DOHH2 (cell line): ENCODE results near the gene PTGR3.

Experiments
- EZH2phosphoT487 ChIP-seq: fragments of 200-600 bp; sonication (generic); IDR thresholded peaks from 2 replicates; pipeline ENCODE4 v1.6.1; 2017; ENCODE audit warnings: borderline replicate concordance, mild to moderate bottlenecking, antibody characterized with exemption, low read length, moderate library complexity, mixed read lengths
- TF ChIP-seq, protein P1 (sequence below): fragments of 200-600 bp; sonication (generic); IDR thresholded peaks from one replicate; pipeline ENCODE4 v1.5.1; 2014; ENCODE audit warnings: antibody characterized with exemption, mild to moderate bottlenecking, low read depth, low read length; ENCODE audit not compliant: poor library complexity, severe bottlenecking

DNA sequence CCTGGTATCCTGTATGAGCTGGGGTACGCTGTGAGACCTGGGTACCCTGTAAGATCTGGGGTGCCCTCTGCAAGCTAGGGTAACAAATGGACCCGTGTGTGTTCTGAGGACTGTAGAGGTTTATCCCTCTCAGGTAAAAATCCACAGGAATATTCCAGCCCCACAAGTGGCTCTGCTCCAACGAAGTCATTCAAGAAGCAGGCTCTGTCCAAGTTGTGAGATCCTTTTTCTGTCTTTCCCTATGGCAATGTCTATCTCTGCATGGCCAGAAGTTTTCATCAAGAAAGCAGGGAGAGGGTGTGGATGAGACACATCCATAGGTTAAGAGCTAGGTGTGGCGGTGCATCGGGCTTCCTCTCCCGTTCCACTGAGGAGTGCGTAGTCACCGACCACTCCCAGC is 43.0 kb downstream of the PTGR3 start:
- TF ChIP-seq, protein P1, sequence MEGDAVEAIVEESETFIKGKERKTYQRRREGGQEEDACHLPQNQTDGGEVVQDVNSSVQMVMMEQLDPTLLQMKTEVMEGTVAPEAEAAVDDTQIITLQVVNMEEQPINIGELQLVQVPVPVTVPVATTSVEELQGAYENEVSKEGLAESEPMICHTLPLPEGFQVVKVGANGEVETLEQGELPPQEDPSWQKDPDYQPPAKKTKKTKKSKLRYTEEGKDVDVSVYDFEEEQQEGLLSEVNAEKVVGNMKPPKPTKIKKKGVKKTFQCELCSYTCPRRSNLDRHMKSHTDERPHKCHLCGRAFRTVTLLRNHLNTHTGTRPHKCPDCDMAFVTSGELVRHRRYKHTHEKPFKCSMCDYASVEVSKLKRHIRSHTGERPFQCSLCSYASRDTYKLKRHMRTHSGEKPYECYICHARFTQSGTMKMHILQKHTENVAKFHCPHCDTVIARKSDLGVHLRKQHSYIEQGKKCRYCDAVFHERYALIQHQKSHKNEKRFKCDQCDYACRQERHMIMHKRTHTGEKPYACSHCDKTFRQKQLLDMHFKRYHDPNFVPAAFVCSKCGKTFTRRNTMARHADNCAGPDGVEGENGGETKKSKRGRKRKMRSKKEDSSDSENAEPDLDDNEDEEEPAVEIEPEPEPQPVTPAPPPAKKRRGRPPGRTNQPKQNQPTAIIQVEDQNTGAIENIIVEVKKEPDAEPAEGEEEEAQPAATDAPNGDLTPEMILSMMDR = no peak
- no peak for TF ChIP-seq EZH2phosphoT487
